K562 (cell line): ENCODE data around the gene TRIO. TPM values are rescaled to one million over a fixed set of nuclear protein-coding genes. Genes with fewer than 3 reads are reported as not detected.

ENCODE experiments used
- ATAC-seq: fragments of 200-7000 bp; cut with Tn5 transposase; 3 replicates; pipeline ENCODE4 v1.9.1; 2020; ENCODE audit warnings: moderate library complexity
- BruUV-seq: library from RNA; stranded (reverse); fragments of 400-500 nt; replicated peaks from 2 replicates; lab custom pipeline; 2021; lab: Mats Ljungman, UMichigan
- CTCF ChIA-PET: fragments of 300-600 bp; formaldehyde crosslinking; extraction: SDS; loops from one replicate; lab custom pipeline; 2021; ENCODE audit warnings: low intra/inter-chr PET ratio; lab: Yijun Ruan, JAX
- POLR2A ChIA-PET: fragments of 300-600, 350-650 bp; sonication (Branson Sonifier 250); formaldehyde crosslinking; extraction: SDS; loops from one replicate; lab custom pipeline; 2021; ENCODE audit warnings: antibody characterized with exemption, inconsistent platforms; lab: Yijun Ruan, JAX
- DNase-seq, 4 experiments: peaks; one replicate each; pipeline versions ENCODE4 v3.0.0 to v3.0.0-alpha.2; 2011 to 2018; ENCODE audit warnings: low spot score in 3 of 4, mixed read lengths in 3 of 4; ENCODE audit errors: extremely low read depth in 1 of 4
- FAIRE-seq: peaks from 2 replicates; lab custom pipeline; 2011; peaks lifted over from hg19 to GRCh38; lab: Jason Lieb, UNC
- H2AFZ ChIP-seq: 2 replicates; pipeline ENCODE4 v1.6.0; 2011; ENCODE audit warnings: low read depth, low read length, control low read depth, inconsistent platforms
- H3K27ac ChIP-seq: fragments of 200-600 bp; 3 replicates; pipeline ENCODE4 v1.8.0; 2011; ENCODE audit warnings: low read depth, mild to moderate bottlenecking, control low read depth, inconsistent platforms, low read length, moderate library complexity, mixed read lengths; ENCODE audit errors: extremely low read depth
- H3K27me3 ChIP-seq, 2 experiments: fragments of 300-600 bp in 1 of 2; 2 replicates in 1 of 2; 3 replicates in 1 of 2; pipeline versions ENCODE4 v1.6.0 to v1.8.0; 2011; ENCODE audit warnings: inconsistent platforms in 2 of 2, low read length in 2 of 2, mild to moderate bottlenecking in 1 of 2, mixed read lengths in 1 of 2, moderate library complexity in 1 of 2; ENCODE audit not compliant: control insufficient read depth in 2 of 2, insufficient read depth in 2 of 2
- H3K36me3 ChIP-seq: fragments of 300-600 bp; 3 replicates; pipeline ENCODE4 v1.8.0; 2011; ENCODE audit warnings: mild to moderate bottlenecking, low read length, inconsistent platforms; ENCODE audit not compliant: control insufficient read depth, insufficient read depth
- H3K4me1 ChIP-seq, 2 experiments: fragments of 200-600 bp in 1 of 2; replicated peaks in 1 of 2; 2 replicates in 1 of 2; 3 replicates in 1 of 2; pipeline versions ENCODE4 v1.5.1 to v1.8.0; 2011; ENCODE audit warnings: inconsistent platforms in 2 of 2, low read length in 2 of 2, mild to moderate bottlenecking in 1 of 2, mixed read lengths in 1 of 2, moderate library complexity in 1 of 2; ENCODE audit not compliant: control insufficient read depth in 2 of 2, insufficient read depth in 2 of 2
- H3K4me2 ChIP-seq: 2 replicates; pipeline ENCODE4 v1.6.1; 2011; ENCODE audit warnings: low read length, control low read depth, inconsistent platforms, mixed read lengths; ENCODE audit not compliant: insufficient read depth
- H3K4me3 ChIP-seq: fragments of 200-600 bp; sonication (generic), shearing (Covaris generic); 2 replicates; pipeline ENCODE4 v1.5.1; 2016; ENCODE audit warnings: control low read depth, inconsistent platforms
- H3K79me2 ChIP-seq: fragments of 200-600 bp; 3 replicates; pipeline ENCODE4 v1.8.0; 2011; ENCODE audit warnings: low read length, inconsistent platforms; ENCODE audit not compliant: control insufficient read depth, insufficient read depth
- H3K9ac ChIP-seq, 2 experiments: 2 replicates each; pipeline versions ENCODE4 v1.6.0 to v1.6.1; 2011; ENCODE audit warnings: low read depth in 2 of 2, low read length in 2 of 2, control low read depth in 1 of 2, inconsistent platforms in 1 of 2, mild to moderate bottlenecking in 1 of 2, mixed read lengths in 1 of 2; ENCODE audit not compliant: insufficient read depth in 1 of 2
- H3K9me1 ChIP-seq: one replicate; pipeline ENCODE4 v1.6.0; 2011; ENCODE audit warnings: inconsistent platforms, mild to moderate bottlenecking, low read length, moderate library complexity; ENCODE audit not compliant: control insufficient read depth, insufficient read depth
- H3K9me3 ChIP-seq: replicated peaks from 2 replicates; pipeline ENCODE4 v1.5.1; 2011; ENCODE audit warnings: low read depth, low read length, inconsistent platforms; ENCODE audit not compliant: control insufficient read depth, insufficient read depth
- H4K20me1 ChIP-seq: replicated peaks from 2 replicates; pipeline ENCODE4 v1.6.1; 2011; ENCODE audit warnings: low read length, inconsistent platforms, mixed read lengths; ENCODE audit not compliant: control insufficient read depth, insufficient read depth
- ATF1 ChIP-seq, 2 experiments: fragments of 450-650 bp in 1 of 2; IDR thresholded peaks; 2 replicates each; pipeline ENCODE4 v1.6.1; 2016; ENCODE audit warnings: missing compliant biosample characterization in 1 of 2, missing genetic modification characterization in 1 of 2
- ATF3 ChIP-seq, 2 experiments: fragments of 450-650 bp in 1 of 2; sonication (generic) in 1 of 2; formaldehyde crosslinking in 1 of 2; IDR thresholded peaks in 1 of 2; conservative IDR thresholded peaks in 1 of 2; 2 replicates each; pipeline versions ENCODE4 v1.6.1 to v1.8.1; 2016 to 2023; ENCODE audit warnings: mild to moderate bottlenecking in 2 of 2, moderate library complexity in 2 of 2, inconsistent platforms in 1 of 2, missing genetic modification reagents in 1 of 2
- CREM ChIP-seq: IDR thresholded peaks from 2 replicates; pipeline ENCODE4 v1.6.1; 2014; ENCODE audit warnings: antibody characterized with exemption, low read depth
- UBTF ChIP-seq, 2 experiments: IDR thresholded peaks; 2 replicates each; pipeline ENCODE4 v1.6.1; 2012; ENCODE audit warnings: improper control_type of control experiment in 2 of 2, low read depth in 2 of 2, low read length in 2 of 2, borderline replicate concordance in 1 of 2
- WGBS: fragments of 100-300 bp; shearing (Covaris generic); methylation state at CpG from one replicate; pipeline ENCODE4 v1.1.6; 2016; ENCODE audit warnings: low coverage, mixed read lengths; ENCODE audit not compliant: insufficient coverage; ENCODE audit errors: missing lambda C conversion rate; 5-methylcytosine and 5-hydroxymethylcytosine counted together
- in situ Hi-C: fragments of 300-500 bp; cut with MboI; formaldehyde crosslinking; loops from 4 replicates; pipeline ENCODE4 v1.15.0; 2018; ENCODE audit warnings: inconsistent platforms, mixed read lengths
- intact Hi-C: fragments of 100-400 bp; cut with micrococcal nuclease; formaldehyde crosslinking; loops from 2 replicates; pipeline ENCODE4 v1.14.2; 2022
- polyA plus RNA-seq, 8 experiments: library from polyadenylated mRNA; depleted of rRNA in 4 of 8; stranded (reverse) in 5 of 8; unstranded in 3 of 8; fragments of >200 nt; fragmentation: Nextera tagmentation in 2 of 8; fragmentation: Illumina TruSeq in 1 of 8; extraction: Ambion mirVana in 2 of 8; extraction: Trizol in 1 of 8; gene quantifications; 2 replicates each; pipeline versions ENCODE4 v1.2.1 to v1.2.3, GENCODE V29; 2011 to 2014; ENCODE audit warnings: inconsistent platforms in 1 of 8, missing spikeins in 1 of 8
- total RNA-seq, 7 experiments: library from RNA; depleted of rRNA in 6 of 7; stranded (reverse); fragments of >200 nt in 6 of 7; fragmentation: Illumina TruSeq in 2 of 7; extraction: Trizol in 2 of 7; gene quantifications; 2 replicates each; pipeline versions ENCODE4 v1.2.1 to v1.2.3, GENCODE V29; 2011 to 2021; ENCODE audit warnings: low replicate concordance in 1 of 7

The TRIO gene
- total and polyA plus RNA-seq, 9 of the 15 experiments (the other 6 are each of a cell fraction or from before 2014, with no cell fraction given): 0.24 to 5.0 (median 1.1) TPM

GRCh38 chr5:14347522-14347921 is 204.4 kb downstream of the TRIO start:
- no peak overlapping the region for H3K9ac ChIP-seq
- TF ChIP-seq ATF3 (IDR thresholded peaks at IDR 0.05): peak; percentile 66
- TF ChIP-seq ATF3 (CRISPR knock-in tag; conservative IDR thresholded peaks at IDR 0.05): no peak
- no peak for TF ChIP-seq ATF1 (CRISPR knock-in tag; IDR thresholded peaks at IDR 0.05)
- 0 out of 2 replicates have a peak, but pooled peaks have one; percentile 40 for TF ChIP-seq ATF1 (tag; IDR thresholded peaks at IDR 0.05)
- TF ChIP-seq CREM: peak; percentile 26; the same call in 1 of the 2 replicates
- TF ChIP-seq UBTF (IDR thresholded peaks at IDR 0.05; ENCODE audit: borderline replicate concordance in 1 of 2, low read depth in 2 of 2, low read length in 2 of 2): no peak
- H3K9me1 ChIP-seq: no peaks in the 10 kb centered on the region
- no TSS peak for BruUV-seq
- FAIRE-seq: no peak
- H3K36me3 ChIP-seq: no peaks in the 10 kb centered on the region
- no peak overlapping the region for H3K4me3 ChIP-seq
- no peak overlapping the region for H3K4me2 ChIP-seq
- CTCF ChIA-PET: interaction anchor here (0.6 kb wide), 1 partner anchor 9 kb away, joined by 3 read pairs; no protein-coding TSS in a partner anchor
- POLR2A ChIA-PET: no interaction called here
- no peak overlapping the region for H3K27ac ChIP-seq
- H3K9me3 ChIP-seq: no peaks in the 10 kb centered on the region; the same call in 1 of the 2 replicates
- H2AFZ ChIP-seq: no peak overlapping the region
- no peak for DNase-seq
- intact Hi-C loops: no loop called here
- 2% methylated on average over 7 of the region's 7 CpGs for WGBS
- in situ Hi-C loops: no loop called here
- no peaks in the 10 kb centered on the region for H3K4me1 ChIP-seq
- no peak for ATAC-seq
- peaks cover 0 to 5% of the 10 kb centered on the region in 2 experiments; a peak in 1 of 5 replicates for H3K27me3 ChIP-seq
- H3K79me2 ChIP-seq: no peaks in the 10 kb centered on the region
- no peaks in the 10 kb centered on the region; the same call in 1 of the 2 replicates for H4K20me1 ChIP-seq
